ENCODE measurements around the gene NAE1.

Gene NAE1

GRCh38 chr16:66787427-66787826 is 43.3 kb downstream of the NAE1 start:
- no peak overlapping the region for H3K4me3 ChIP-seq (ENCODE audit: low read depth, low read length)
- TF ChIP-seq CTCF (IDR thresholded peaks at IDR 0.05; ENCODE audit: insufficient read depth, low read depth, low read length, missing control alignments): no peak
- no peak for DNase-seq (ENCODE audit: low read depth)

GRCh38 chr16:66786551-66786950 is 44.2 kb downstream of the NAE1 start:
- DNase-seq (ENCODE audit: low read depth): no peak
- no peak for TF ChIP-seq CTCF (IDR thresholded peaks at IDR 0.05; ENCODE audit: insufficient read depth, low read depth, low read length, missing control alignments)
- H3K4me3 ChIP-seq (ENCODE audit: low read depth, low read length): no peak overlapping the region

- TF ChIP-seq CTCF (IDR thresholded peaks at IDR 0.05; ENCODE audit: insufficient read depth, low read depth, low read length, missing control alignments): no peak
- no peak overlapping the region for H3K4me3 ChIP-seq (ENCODE audit: low read depth, low read length)
- DNase-seq (ENCODE audit: low read depth): no peak
These were observed 54.3 kb downstream of the NAE1 start for GRCh38 chr16:66776457-66776856.

GRCh38 chr16:66774981-66775380 is 55.8 kb downstream of the NAE1 start:
- no peak for DNase-seq (ENCODE audit: low read depth)
- TF ChIP-seq CTCF (IDR thresholded peaks at IDR 0.05; ENCODE audit: insufficient read depth, low read depth, low read length, missing control alignments): no peak
- H3K4me3 ChIP-seq (ENCODE audit: low read depth, low read length): no peak overlapping the region

GRCh38 chr16:66758086-66758485 is 72.7 kb downstream of the NAE1 start:
- no peak for TF ChIP-seq CTCF (IDR thresholded peaks at IDR 0.05; ENCODE audit: insufficient read depth, low read depth, low read length, missing control alignments)
- no peak overlapping the region for H3K4me3 ChIP-seq (ENCODE audit: low read depth, low read length)
- no peak for DNase-seq (ENCODE audit: low read depth)

GRCh38 chr16:66754819-66755218 is 76.0 kb downstream of the NAE1 start:
- DNase-seq (ENCODE audit: low read depth): no peak
- H3K4me3 ChIP-seq (ENCODE audit: low read depth, low read length): no peak overlapping the region
- TF ChIP-seq CTCF (IDR thresholded peaks at IDR 0.05; ENCODE audit: insufficient read depth, low read depth, low read length, missing control alignments): no peak

- DNase-seq (ENCODE audit: low read depth): no peak
- H3K4me3 ChIP-seq (ENCODE audit: low read depth, low read length): no peak overlapping the region
- TF ChIP-seq CTCF (IDR thresholded peaks at IDR 0.05; ENCODE audit: insufficient read depth, low read depth, low read length, missing control alignments): no peak
These were observed 76.6 kb downstream of the NAE1 start for GRCh38 chr16:66754211-66754610.

Data from GM12865 (cell line).